ENCODE data around the gene MYO7B. TPM values are rescaled to one million over a fixed set of nuclear protein-coding genes. Genes with fewer than 3 reads are reported as not detected.
"Not testable (repeated sequence)": the region's sequence is repeated elsewhere in the genome, so short reads cannot be mapped to it uniquely, and the experiment has no call there.

MYO7B gene
- total and polyA plus RNA-seq, 12 donors: 0.13 to 1.5 (median 0.32) TPM; not detected in 1

DNA sequence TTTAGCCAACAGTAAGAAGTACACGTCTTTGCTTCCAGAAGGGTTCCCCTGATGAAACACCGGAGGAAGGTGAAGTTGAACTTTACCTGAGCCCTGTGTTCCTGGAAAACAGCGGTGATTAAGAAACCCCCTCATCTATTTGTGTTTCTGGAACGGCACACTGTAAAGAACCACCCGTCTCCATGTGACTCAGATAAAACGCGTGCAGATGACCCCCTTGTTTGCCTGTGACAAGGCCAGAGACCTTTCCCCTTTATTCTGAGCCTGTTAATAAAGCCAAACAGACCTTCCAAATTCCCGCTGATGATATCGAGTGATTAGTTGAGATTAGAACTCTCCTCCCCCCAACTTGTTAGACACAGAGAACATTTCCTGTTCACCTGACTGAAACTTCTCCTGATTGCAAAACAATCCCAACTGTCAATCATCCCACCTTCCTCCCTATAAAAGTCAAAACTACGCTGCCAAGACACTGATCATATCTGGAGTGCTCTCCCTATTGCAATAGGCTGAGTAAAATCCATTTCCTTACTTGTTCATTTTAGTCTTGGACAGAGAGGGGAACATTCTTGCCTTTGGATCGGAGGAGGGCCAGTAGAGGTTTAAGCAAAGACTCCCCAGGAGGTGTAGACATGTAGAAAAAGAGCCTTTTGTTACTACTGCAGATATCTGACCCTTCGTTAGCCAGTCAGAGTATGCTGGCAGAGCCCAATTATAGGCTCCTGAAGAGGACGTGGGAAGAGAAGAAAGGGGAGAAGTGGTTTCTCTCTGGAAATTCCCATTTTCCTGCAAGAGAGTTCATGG lies 8.3 kb upstream of the MYO7B start:
- no peak for DNase-seq
- 21 to 30% (median 24%) methylated on average over 12 to 13 of the region's 13 CpGs for WGBS, 4 donors
- Histone ChIP-seq H3K4me3 (peak overlapping the region in 2 of 4 donors; percentile 96 to 98), H3K4me1 (replicated peaks in 1 of 2) (peaks cover 0 to 22% of the 10 kb centered on the region in 2 donors), H3K27ac (peak overlapping the region; percentile 61 to 96 (median 94)), H3K9me3 (replicated peaks in 1 of 3) (no peaks in the 10 kb centered on the region), H3K27me3 (no peaks in the 10 kb centered on the region), H3K36me3 (replicated peaks in 1 of 2) (peaks cover 0 to 4% of the 10 kb centered on the region in 2 donors)
- intact Hi-C loops (cut with DNase I): no loop called here
- TF ChIP-seq, protein P1, sequence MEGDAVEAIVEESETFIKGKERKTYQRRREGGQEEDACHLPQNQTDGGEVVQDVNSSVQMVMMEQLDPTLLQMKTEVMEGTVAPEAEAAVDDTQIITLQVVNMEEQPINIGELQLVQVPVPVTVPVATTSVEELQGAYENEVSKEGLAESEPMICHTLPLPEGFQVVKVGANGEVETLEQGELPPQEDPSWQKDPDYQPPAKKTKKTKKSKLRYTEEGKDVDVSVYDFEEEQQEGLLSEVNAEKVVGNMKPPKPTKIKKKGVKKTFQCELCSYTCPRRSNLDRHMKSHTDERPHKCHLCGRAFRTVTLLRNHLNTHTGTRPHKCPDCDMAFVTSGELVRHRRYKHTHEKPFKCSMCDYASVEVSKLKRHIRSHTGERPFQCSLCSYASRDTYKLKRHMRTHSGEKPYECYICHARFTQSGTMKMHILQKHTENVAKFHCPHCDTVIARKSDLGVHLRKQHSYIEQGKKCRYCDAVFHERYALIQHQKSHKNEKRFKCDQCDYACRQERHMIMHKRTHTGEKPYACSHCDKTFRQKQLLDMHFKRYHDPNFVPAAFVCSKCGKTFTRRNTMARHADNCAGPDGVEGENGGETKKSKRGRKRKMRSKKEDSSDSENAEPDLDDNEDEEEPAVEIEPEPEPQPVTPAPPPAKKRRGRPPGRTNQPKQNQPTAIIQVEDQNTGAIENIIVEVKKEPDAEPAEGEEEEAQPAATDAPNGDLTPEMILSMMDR (IDR thresholded peaks at IDR 0.05): no peak
- TF ChIP-seq POLR2A (IDR thresholded peaks at IDR 0.05): no peak

DNA sequence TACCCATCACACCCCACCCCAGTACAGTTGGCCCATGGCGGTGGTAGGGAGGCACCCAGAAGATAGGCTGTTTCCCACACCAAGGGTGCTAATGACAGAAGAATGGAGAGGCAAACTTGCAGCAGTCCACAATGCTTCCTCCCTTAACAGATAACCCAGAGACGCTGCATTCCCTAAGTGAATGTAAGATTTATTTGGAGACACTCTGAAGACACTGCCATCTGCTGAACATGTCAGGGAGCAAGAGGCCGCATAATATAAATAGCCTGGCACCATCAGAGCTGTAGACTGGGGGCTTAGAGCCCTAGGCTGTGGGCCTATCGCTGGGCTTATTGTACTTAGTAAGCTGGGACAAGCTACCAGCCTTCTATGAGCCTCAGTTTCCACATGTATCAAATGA lies 7.0 kb upstream of the MYO7B start:
- TF ChIP-seq, protein P1 (IDR thresholded peaks at IDR 0.05): no peak
- H3K27me3 ChIP-seq: no peaks in the 10 kb centered on the region
- H3K9me3 ChIP-seq (replicated peaks in 1 of 3): no peaks in the 10 kb centered on the region
- no peak for DNase-seq
- no peak overlapping the region for H3K27ac ChIP-seq
- intact Hi-C loops (cut with DNase I): no loop called here
- H3K4me1 ChIP-seq (replicated peaks in 1 of 2): peaks cover 0 to 22% of the 10 kb centered on the region in 2 donors
- no peak overlapping the region for H3K4me3 ChIP-seq
- H3K36me3 ChIP-seq (replicated peaks in 1 of 2): peaks cover 0 to under 1% of the 10 kb centered on the region in 2 donors
- 61 to 68% (median 62%) methylated on average over 4 of the region's 4 CpGs for WGBS, 4 donors

DNA sequence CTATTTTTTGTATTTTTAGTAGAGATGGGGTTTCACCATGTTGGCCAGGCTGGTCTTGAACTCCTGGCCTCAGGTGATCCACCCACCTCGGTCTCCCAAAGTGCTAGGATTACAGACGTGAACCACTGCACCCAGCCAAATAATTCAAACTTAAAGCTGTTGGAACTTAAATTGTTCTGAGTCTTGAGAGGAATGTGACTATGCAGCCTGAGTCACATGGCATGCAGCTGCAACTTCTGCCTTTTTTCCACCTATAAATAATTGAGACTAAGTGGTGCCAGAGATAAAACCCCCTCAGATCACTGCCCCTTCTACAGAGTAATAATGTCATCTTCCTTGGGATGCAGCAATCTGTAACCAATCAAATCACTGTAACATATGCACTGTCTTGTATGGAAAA lies 6.1 kb upstream of the MYO7B start:
- WGBS, 4 donors: 58 to 80% (median 76%) methylated on average over 2 of the region's 2 CpGs

DNA sequence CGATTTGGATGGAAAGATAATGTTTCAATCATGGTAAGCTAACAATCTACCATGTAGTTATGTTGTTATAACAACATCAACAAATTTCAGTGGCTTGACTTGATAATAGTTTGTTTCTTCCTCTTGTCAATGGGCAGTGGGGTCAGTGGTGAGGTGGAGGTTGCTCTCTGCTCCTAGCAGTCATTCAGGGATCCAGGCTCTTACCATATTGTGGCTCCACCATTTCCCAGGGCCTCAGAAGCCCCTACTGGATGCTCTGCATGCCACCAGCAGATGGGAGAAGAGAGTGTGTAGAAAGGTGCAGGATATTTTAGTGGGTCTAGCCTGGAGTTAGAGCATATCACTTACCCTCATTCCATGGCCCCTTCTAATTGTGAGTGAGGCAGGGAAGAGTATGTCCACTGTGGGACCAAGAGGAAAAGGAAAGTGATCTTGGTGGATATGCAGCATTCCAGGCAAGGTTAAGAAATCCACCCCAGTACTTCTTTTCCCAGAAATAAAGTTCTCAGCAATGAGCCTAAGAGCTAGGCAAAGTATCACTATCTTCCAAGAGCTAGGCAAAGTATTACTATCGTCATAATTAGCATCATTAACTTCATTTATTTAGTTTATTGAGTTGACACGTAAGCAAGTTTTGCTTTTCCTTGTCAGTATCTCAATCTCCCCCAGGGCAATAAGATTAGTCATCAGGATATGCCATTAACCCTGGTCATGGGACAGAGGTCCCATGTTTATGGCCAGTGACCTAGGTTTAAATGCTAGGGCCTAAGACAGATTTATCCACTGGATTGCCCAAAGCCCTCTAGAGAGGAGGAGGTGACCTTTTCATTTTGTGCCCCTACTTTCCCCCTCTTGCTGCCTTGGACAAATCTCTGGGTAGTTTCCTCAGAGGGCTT lies 5.0 kb upstream of the MYO7B start:
- no peaks in the 10 kb centered on the region for H3K9me3 ChIP-seq (replicated peaks in 1 of 3)
- intact Hi-C loops (cut with DNase I): no loop called here
- WGBS, 4 donors: 72 to 89% (median 78%) methylated on average over 3 of the region's 3 CpGs
- H3K4me3 ChIP-seq: no peak overlapping the region
- no peak overlapping the region for H3K27ac ChIP-seq
- TF ChIP-seq, protein P1 (IDR thresholded peaks at IDR 0.05): no peak
- H3K36me3 ChIP-seq (replicated peaks in 1 of 2): no peaks in the 10 kb centered on the region
- no peak for DNase-seq
- H3K27me3 ChIP-seq: no peaks in the 10 kb centered on the region
- peaks cover 0 to 5% of the 10 kb centered on the region in 2 donors for H3K4me1 ChIP-seq (replicated peaks in 1 of 2)

More for the DNA sequence above, 6.1 kb upstream of the MYO7B start:
- H3K36me3 ChIP-seq (replicated peaks in 1 of 2); H3K9me3 ChIP-seq (replicated peaks in 1 of 3); intact Hi-C loops (cut with DNase I); DNase-seq; H3K27ac ChIP-seq; H3K27me3 ChIP-seq; H3K4me3 ChIP-seq: not testable (repeated sequence)
- H3K4me1 ChIP-seq (replicated peaks in 1 of 2): peaks cover 0 to 14% of the 10 kb centered on the region in 2 donors
